BJ (cell line): ENCODE results near the gene CPED1. TPM values are rescaled to one million over a fixed set of nuclear protein-coding genes. Genes with fewer than 3 reads are reported as not detected.

Experiments
- CTCF ChIA-PET: fragments of 350-600 bp; formaldehyde crosslinking; extraction: SDS; loops from one replicate; lab custom pipeline; 2021; ENCODE audit warnings: antibody characterized with exemption, inconsistent platforms; lab: Yijun Ruan, JAX
- POLR2A ChIA-PET: fragments of 300-600 bp; sonication (Branson Sonifier 250); formaldehyde crosslinking; extraction: SDS; loops from one replicate; lab custom pipeline; 2021; ENCODE audit warnings: antibody characterized with exemption; lab: Charles Lee
- DNase-seq: peaks from one replicate; pipeline ENCODE4 v3.0.0-alpha.2; 2011; ENCODE audit warnings: low read depth
- H3K27me3 ChIP-seq: 2 replicates; pipeline ENCODE4 v1.6.0; 2011; ENCODE audit warnings: low read length; ENCODE audit not compliant: control insufficient read depth, insufficient read depth
- H3K36me3 ChIP-seq: 2 replicates; pipeline ENCODE4 v1.5.1; 2011; ENCODE audit warnings: low read length; ENCODE audit not compliant: control insufficient read depth, insufficient read depth
- H3K4me3 ChIP-seq: 2 replicates; pipeline ENCODE4 v1.5.1; 2011; ENCODE audit warnings: low read depth, mild to moderate bottlenecking, control low read depth, low read length
- polyA plus RNA-seq: library from polyadenylated mRNA; depleted of rRNA; stranded (reverse); fragments of >200 nt; gene quantifications from 2 replicates; pipeline ENCODE4 v1.2.3, GENCODE V29; 2011
- TF ChIP-seq, protein P1 (sequence below): IDR thresholded peaks from 2 replicates; pipeline ENCODE4 v1.5.1; 2011; ENCODE audit warnings: low read depth, mild to moderate bottlenecking, control low read depth, inconsistent platforms, low read length, moderate library complexity; ENCODE audit not compliant: insufficient read depth

The CPED1 gene
- polyA plus RNA-seq, 1 experiment = 18.3 TPM

DNA sequence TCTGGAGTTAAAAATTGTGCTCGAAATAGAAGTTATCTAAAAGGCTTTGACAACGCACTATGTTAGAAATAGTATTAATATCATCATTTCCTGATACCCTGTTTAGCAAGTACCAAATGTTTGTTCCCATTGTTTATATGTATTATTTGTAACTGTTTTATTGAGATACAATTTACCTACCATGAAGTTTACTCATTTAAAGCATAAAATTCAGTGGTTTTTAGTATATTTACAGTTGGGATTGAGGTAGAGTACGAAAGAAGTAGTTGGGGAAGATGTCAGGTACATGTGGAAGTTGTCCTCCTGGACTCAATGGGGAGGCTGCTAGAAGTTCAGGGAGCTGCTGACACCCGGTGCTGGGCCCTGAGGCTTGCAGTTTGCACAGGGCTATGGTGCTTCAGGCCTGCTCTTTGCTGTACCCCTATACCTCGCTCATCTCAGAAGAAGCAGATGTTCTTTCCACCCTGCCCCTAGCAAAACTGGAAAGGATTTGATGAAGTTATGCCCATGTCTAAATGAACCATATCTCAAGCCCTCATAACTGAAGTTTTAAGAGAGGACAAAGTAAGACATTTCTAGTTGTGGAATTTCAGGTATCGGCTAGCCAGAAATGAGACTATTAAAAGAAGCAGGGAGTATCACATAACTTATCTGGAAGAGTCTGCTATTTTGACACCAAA is 315.1 kb downstream of the CPED1 start:
- no peaks in the 10 kb centered on the region for H3K36me3 ChIP-seq
- no peaks in the 10 kb centered on the region for H3K27me3 ChIP-seq
- DNase-seq = no peak
- H3K4me3 ChIP-seq = no peak overlapping the region
- TF ChIP-seq, protein P1, sequence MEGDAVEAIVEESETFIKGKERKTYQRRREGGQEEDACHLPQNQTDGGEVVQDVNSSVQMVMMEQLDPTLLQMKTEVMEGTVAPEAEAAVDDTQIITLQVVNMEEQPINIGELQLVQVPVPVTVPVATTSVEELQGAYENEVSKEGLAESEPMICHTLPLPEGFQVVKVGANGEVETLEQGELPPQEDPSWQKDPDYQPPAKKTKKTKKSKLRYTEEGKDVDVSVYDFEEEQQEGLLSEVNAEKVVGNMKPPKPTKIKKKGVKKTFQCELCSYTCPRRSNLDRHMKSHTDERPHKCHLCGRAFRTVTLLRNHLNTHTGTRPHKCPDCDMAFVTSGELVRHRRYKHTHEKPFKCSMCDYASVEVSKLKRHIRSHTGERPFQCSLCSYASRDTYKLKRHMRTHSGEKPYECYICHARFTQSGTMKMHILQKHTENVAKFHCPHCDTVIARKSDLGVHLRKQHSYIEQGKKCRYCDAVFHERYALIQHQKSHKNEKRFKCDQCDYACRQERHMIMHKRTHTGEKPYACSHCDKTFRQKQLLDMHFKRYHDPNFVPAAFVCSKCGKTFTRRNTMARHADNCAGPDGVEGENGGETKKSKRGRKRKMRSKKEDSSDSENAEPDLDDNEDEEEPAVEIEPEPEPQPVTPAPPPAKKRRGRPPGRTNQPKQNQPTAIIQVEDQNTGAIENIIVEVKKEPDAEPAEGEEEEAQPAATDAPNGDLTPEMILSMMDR = no peak
- ChIA-PET POLR2A (no interaction called here), CTCF (interaction anchor here (0.6 to 0.9 kb wide), 2 partner anchors 34 to 80 kb away, joined by 3 to 4 read pairs; no protein-coding TSS in a partner anchor)

DNA sequence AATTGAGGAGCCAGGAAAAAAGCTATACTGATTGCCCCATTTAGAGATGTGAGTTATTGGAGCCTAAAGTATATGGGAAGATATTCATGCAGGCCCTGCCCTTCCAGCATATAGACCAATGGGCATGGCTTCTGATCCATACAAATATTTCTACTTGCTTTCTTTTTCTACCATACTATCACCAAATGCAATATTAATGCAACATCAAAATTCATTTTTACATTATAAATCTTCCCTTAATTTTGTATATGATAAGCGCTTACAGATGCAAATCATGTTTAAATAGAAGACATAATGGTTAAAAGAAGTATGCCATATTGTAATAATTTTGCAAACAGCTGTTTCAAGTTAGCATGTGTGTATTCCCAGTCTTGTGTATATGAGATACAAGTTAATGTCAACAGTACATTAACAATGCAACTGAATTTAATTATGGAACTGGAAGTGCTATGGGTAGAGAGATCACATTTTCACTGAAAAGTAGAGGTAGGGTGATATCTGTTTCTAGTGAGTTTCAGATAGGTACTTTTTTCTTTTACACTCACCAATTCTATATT is 315.7 kb downstream of the CPED1 start:
- Histone ChIP-seq H3K36me3 (no peaks in the 10 kb centered on the region), H3K27me3 (no peaks in the 10 kb centered on the region), H3K4me3 (no peak overlapping the region)
- ChIA-PET CTCF (interaction anchor here (0.6 to 1.0 kb wide), 3 partner anchors 33 to 241 kb away, joined by 3 to 4 read pairs (median 3); no protein-coding TSS in a partner anchor), POLR2A (no interaction called here)
- DNase-seq = no peak
- TF ChIP-seq, protein P1 = no peak

DNA sequence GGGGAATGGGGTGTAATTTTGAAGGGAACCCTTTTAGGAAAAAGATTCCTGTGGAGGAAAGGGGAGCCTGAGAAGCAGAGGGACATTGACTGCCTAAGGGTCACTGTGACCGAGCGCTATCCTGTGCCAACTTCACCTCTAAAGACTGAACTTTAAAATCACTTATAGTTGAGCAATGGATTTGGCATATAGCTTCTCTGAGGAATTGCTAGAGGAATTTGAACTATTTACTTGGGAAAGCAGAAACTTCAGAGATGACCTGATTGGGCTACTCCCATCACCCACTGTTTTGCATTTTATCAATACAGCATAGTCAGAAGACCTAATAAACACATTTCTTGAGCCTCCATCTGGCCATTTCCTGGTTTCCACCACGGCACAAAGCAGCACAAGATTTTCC is 316.6 kb downstream of the CPED1 start:
- POLR2A ChIA-PET = interaction anchor here (0.5 kb wide), 1 partner anchor 23 kb away, joined by 3 read pairs; the partner anchor contains the start of gene WNT16
- Histone ChIP-seq H3K4me3 (no peak overlapping the region), H3K36me3 (no peaks in the 10 kb centered on the region), H3K27me3 (no peaks in the 10 kb centered on the region)
- CTCF ChIA-PET = interaction anchor here (1.0 kb wide), 1 partner anchor 240 kb away, joined by 3 read pairs; no protein-coding TSS in a partner anchor
- TF ChIP-seq, protein P1 = no peak
- DNase-seq = no peak

DNA sequence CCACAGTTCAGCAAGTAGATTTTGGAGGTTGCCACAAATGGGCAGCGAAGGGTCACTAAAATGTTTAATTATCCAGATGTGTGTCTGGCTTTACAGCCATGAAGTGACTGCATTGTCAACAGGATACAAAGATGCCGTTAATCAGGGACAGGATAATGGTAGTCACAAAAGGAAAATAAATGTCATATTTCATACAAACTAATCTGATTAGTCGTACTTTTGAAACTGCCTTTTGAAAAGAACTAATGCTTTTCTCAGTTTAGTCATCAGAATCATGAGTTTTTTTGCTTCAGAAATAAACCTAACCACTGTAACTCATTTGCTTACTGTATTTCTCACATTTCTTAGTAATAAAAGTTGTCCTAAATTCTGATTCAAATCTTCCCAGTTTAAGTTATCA is 318.1 kb downstream of the CPED1 start:
- ChIA-PET POLR2A (no interaction called here), CTCF (interaction anchor here (0.6 kb wide), 1 partner anchor 133 kb away, joined by 3 read pairs; no protein-coding TSS in a partner anchor)
- DNase-seq = no peak
- H3K4me3 ChIP-seq = no peak overlapping the region
- no peaks in the 10 kb centered on the region for H3K27me3 ChIP-seq
- no peaks in the 10 kb centered on the region for H3K36me3 ChIP-seq
- TF ChIP-seq, protein P1 = no peak

DNA sequence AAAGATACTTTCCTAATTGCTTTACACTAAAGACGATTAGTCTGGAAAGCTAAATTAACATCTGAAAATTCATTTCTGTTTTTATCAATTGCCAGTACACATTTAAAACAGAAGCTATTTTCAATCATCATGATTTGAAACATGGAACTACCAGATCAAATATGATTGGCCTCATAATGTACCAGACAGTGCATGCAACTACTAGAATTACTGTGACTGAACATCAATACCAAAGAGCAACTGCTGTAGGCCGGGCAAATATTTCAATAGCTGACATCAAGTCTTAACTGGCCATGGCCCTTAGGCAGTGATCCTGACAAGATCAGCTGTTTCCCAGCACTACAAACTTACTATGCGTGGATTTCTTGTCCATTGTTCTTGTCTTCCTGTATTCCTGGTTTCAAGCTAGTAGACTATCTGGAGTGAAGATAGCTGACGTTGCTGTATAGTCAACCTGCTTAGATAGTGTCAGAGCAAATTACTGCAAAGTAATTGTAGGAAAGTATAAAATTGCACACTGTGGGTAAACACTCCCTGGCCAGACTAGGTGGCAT is 318.6 kb downstream of the CPED1 start:
- no peak for DNase-seq
- TF ChIP-seq, protein P1 = no peak
- H3K27me3 ChIP-seq = no peaks in the 10 kb centered on the region
- CTCF ChIA-PET = interaction anchor here (0.6 kb wide), 1 partner anchor 134 kb away, joined by 3 read pairs; no protein-coding TSS in a partner anchor
- no peak overlapping the region for H3K4me3 ChIP-seq
- POLR2A ChIA-PET = no interaction called here
- no peaks in the 10 kb centered on the region for H3K36me3 ChIP-seq
